H1 (cell line): Measurements from ENCODE around the gene CLCN5. TPM values are rescaled to one million over a fixed set of nuclear protein-coding genes. Genes with fewer than 3 reads are reported as not detected.

Experiments used
- BCL11A ChIP-seq, 2 experiments: IDR thresholded peaks; one replicate each; pipeline ENCODE4 v1.6.1; 2011; ENCODE audit warnings: low read depth in 2 of 2, low read length in 2 of 2, mild to moderate bottlenecking in 2 of 2
- CTBP2 ChIP-seq: IDR thresholded peaks from 2 replicates; pipeline ENCODE4 v1.7.0; 2011; ENCODE audit warnings: borderline replicate concordance, mild to moderate bottlenecking, moderate library complexity, mixed read lengths, low read length; ENCODE audit not compliant: insufficient read depth, insufficient read length
- NRF1 ChIP-seq: IDR thresholded peaks from 2 replicates; pipeline ENCODE4 v1.6.1; 2011; ENCODE audit warnings: mild to moderate bottlenecking, low read depth, low read length, improper control_type of control experiment
- TAF1 ChIP-seq: IDR thresholded peaks from 2 replicates; pipeline ENCODE4 v1.6.1; 2011; ENCODE audit warnings: mild to moderate bottlenecking, low read depth, low read length
- TBP ChIP-seq: IDR thresholded peaks from 2 replicates; pipeline ENCODE4 v1.6.1; 2011; ENCODE audit warnings: low read depth, low read length, improper control_type of control experiment
- polyA plus RNA-seq, 7 experiments: library from polyadenylated mRNA; depleted of rRNA in 3 of 7; stranded (reverse) in 5 of 7; unstranded in 2 of 7; fragments of >200 nt in 5 of 7; fragments of 200-250 nt in 2 of 7; gene quantifications; 1 replicate in 5 of 7; 2 replicates in 1 of 7; 4 replicates in 1 of 7; pipeline versions ENCODE4 v1.2.1 to v1.2.3, GENCODE V29; 2011 to 2013; ENCODE audit warnings: missing spikeins in 2 of 7, mixed read lengths in 2 of 7
- total RNA-seq: library from RNA; stranded (reverse); fragmentation: NEBNext Ultra II Directional; extraction: Animal tissue kit (Norgen Biotek cat#: 25700); gene quantifications from 2 replicates; pipeline ENCODE4 v1.2.1, GENCODE V29; 2021
- TF ChIP-seq, protein P1 (sequence below): IDR thresholded peaks from 2 replicates; pipeline ENCODE4 v1.6.1; 2012; ENCODE audit warnings: inconsistent platforms
- TF ChIP-seq, protein P2 (sequence below): IDR thresholded peaks from 2 replicates; pipeline ENCODE4 v1.6.1; 2012; ENCODE audit warnings: inconsistent platforms

Gene CLCN5
- total and polyA plus RNA-seq, 2 of the 8 experiments (the other 6 are each of a cell fraction or from before 2014, with no cell fraction given), result 4.2 to 9.7 TPM

DNA sequence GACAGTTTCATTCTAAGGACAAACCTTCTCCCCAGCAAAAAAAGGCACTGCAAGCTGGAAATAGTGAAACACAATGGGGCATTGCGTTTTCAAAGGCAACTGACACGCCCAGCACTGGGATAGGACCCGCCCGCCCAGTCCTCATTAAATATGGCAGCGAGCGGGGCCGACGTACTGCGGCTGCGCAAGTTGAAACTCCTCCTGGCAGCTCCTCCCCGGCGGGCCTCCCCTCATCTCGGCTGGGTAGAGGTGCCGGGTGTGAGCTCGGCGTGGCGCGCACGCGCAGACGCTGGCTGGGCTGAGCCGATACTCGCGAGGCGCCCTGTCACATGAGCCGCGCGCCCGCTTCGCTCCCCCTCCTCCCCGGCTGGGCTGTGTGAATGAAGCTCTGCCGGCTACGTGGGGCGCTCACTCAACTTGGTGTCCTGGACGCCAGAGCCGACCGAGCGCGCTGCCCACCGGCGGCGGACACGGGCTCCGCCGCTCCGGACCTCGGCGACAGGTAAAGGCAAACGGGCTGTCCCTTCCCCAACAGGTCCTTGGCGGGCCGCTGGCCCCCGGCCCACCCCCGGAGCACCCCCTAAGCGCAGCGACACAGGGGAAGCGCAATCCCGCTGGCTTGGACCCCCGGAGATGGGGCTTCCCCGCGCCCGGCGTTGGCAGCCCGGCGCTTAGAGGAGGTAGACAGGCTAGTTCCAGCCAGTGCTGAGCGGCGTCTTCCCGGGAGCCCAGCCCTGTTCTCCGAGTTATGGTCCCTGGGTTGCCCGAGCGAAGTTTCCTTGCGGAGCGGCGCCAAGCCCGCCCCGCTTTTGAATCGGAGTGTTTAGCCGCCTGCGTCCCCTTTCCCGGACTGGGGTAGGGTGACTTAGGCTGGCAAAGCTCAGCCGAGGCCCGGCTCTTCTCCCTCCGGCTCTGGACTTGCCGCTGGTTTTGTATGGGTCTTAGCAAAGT, at the start of gene CLCN5 (continued):
- TF ChIP-seq TBP, result no peak
- TF ChIP-seq TAF1, result peak; percentile 25; the same call in 1 of the 2 replicates
- no peak for TF ChIP-seq BCL11A (IDR thresholded peaks at IDR 0.05; ENCODE audit: low read depth in 2 of 2, low read length in 2 of 2)
- TF ChIP-seq NRF1, result peak; percentile 58
- TF ChIP-seq CTBP2, result no peak
- TF ChIP-seq, protein P1, sequence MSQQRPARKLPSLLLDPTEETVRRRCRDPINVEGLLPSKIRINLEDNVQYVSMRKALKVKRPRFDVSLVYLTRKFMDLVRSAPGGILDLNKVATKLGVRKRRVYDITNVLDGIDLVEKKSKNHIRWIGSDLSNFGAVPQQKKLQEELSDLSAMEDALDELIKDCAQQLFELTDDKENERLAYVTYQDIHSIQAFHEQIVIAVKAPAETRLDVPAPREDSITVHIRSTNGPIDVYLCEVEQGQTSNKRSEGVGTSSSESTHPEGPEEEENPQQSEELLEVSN, result peak; percentile 57
- TF ChIP-seq, protein P2, sequence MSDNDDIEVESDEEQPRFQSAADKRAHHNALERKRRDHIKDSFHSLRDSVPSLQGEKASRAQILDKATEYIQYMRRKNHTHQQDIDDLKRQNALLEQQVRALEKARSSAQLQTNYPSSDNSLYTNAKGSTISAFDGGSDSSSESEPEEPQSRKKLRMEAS, result peak; percentile 73
